ENCODE data around the gene CHRD. TPM values are rescaled to one million over a fixed set of nuclear protein-coding genes. Genes with fewer than 3 reads are reported as not detected.

Gene CHRD
- total RNA-seq, 1 donor from 2014 or later: not detected

DNA sequence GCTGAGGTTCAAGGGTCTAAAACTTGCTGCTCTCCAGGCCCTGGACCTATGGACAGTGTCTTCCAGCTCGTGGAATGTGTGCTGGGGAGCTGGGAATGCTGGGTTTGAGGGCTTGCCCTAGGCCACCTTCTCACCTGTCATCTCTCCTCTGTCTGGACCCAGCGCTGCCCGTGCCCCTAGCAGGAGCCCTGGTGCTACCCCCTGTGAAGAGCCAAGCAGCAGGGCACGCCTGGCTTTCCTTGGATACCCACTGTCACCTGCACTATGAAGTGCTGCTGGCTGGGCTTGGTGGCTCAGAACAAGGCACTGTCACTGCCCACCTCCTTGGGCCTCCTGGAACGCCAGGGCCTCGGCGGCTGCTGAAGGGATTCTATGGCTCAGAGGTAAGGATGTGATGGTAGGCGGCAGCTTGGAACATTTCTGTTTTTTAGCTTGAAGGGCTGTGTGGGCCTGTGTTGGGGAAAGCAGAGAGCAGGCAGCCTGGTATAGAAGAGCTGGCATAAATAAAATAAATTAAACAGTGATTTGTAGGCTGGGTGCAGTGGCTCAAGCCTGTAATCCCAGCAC is 5.1 kb downstream of the CHRD start:
- Mint-ChIP-seq H3K9me3 (no peaks in the 10 kb centered on the region), H3K27me3 (ENCODE audit: insufficient read depth) (peaks cover 43% of the 10 kb centered on the region), H3K4me3 (no peak overlapping the region), H3K27ac (no peak overlapping the region), H3K4me1 (ENCODE audit: low read depth) (no peaks in the 10 kb centered on the region), H3K36me3 (ENCODE audit: low read depth) (no peaks in the 10 kb centered on the region)
- DNase-seq (ENCODE audit: low spot score): no peak
- intact Hi-C loops (cut with micrococcal nuclease): no loop called here

DNA sequence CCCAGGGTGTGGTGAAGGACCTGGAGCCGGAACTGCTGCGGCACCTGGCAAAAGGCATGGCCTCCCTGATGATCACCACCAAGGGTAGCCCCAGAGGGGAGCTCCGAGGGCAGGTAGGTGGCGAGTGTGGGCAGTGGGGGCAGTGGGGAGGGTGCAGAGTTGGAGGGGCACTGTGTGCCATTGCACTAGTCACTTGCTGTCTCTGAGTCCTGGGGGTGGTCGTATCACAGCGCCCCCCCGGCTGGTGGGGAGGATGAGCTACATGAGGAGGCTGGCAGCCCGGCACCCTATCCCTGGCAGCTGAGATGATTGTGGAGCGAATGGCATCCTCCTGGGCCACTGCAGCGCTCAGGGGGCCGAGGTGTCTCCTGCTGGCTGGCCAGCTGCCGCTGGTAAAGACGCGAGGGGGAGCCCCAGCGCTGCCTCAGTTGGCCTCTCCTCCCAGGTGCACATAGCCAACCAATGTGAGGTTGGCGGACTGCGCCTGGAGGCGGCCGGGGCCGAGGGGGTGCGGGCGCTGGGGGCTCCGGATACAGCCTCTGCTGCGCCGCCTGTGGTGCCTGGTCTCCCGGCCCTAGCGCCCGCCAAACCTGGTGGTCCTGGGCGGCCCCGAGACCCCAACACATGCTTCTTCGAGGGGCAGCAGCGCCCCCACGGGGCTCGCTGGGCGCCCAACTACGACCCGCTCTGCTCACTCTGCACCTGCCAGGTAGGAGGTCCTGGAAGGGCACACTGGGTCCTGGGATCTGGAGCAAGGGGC is 6.4 kb downstream of the CHRD start:
- Mint-ChIP-seq H3K4me1 (ENCODE audit: low read depth) (no peaks in the 10 kb centered on the region), H3K4me3 (no peak overlapping the region), H3K36me3 (ENCODE audit: low read depth) (no peaks in the 10 kb centered on the region), H3K9me3 (no peaks in the 10 kb centered on the region), H3K27ac (no peak overlapping the region), H3K27me3 (ENCODE audit: insufficient read depth) (peaks cover 42% of the 10 kb centered on the region)
- no peak for DNase-seq (ENCODE audit: low spot score)
- intact Hi-C loops (cut with micrococcal nuclease): no loop called here

DNA sequence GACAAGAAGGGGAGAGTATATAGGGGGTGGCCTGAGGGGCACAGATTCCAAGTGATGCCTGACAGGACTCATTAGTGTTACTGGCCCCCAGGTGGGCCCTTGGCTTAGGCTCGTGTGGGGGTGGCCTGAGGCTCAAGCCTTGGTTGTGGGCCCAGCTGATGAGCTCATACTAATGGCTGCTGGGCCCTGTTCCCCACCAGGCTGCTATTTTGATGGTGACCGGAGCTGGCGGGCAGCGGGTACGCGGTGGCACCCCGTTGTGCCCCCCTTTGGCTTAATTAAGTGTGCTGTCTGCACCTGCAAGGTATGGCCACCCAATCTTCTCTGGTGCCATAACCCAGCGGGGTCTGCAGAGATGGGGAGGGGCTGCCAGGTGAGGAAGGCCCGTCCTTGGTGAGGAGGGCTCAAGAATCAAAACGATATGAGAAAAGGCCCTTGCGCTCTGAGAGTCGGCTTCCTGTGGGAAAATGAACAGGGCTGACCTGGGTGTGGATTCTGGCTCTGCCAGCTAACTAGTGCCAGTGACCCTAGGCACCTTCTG is 7.4 kb downstream of the CHRD start:
- intact Hi-C loops (cut with micrococcal nuclease): no loop called here
- H3K36me3 Mint-ChIP-seq (ENCODE audit: low read depth): no peaks in the 10 kb centered on the region
- no peak for DNase-seq (ENCODE audit: low spot score)
- H3K4me3 Mint-ChIP-seq: no peak overlapping the region
- H3K27ac Mint-ChIP-seq: no peak overlapping the region
- peaks cover 32% of the 10 kb centered on the region for H3K27me3 Mint-ChIP-seq (ENCODE audit: insufficient read depth)
- no peaks in the 10 kb centered on the region for H3K4me1 Mint-ChIP-seq (ENCODE audit: low read depth)
- no peaks in the 10 kb centered on the region for H3K9me3 Mint-ChIP-seq

DNA sequence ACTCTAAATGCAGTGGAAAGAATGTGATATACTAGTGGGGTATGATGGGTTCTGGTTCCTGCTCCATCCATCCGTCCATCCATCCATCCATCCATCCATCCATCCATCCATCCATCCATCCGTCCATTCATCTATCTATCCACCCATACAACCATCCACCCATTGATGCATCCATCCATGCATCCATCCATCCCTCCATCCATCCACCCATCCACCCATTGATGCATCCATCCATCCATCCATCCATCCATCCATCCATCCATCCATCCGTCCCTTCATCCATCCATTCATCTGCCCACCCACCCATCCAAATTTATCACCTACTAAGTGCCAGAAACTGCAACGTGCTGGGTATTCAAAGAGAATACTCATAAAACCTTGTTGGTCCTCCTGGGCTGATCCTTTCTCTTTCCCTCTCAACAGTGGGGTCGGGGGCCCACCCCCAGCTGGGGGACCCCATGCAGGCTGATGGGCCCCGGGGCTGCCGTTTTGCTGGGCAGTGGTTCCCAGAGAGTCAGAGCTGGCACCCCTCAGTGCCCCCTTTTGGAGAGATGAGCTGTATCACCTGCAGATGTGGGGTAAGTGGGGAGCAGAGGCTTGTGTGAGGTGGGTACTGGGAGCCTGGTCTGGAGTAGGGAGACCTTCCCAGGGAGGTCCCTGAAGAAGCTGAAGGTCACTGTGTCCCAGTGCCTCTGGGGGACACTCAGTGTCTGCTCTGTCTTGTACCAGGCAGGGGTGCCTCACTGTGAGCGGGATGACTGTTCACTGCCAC is 8.5 kb downstream of the CHRD start:
- H3K27ac Mint-ChIP-seq: no peak overlapping the region
- no peaks in the 10 kb centered on the region for H3K9me3 Mint-ChIP-seq
- intact Hi-C loops (cut with micrococcal nuclease): no loop called here
- no peaks in the 10 kb centered on the region for H3K36me3 Mint-ChIP-seq (ENCODE audit: low read depth)
- no peak for DNase-seq (ENCODE audit: low spot score)
- peaks cover 29% of the 10 kb centered on the region for H3K27me3 Mint-ChIP-seq (ENCODE audit: insufficient read depth)
- no peaks in the 10 kb centered on the region for H3K4me1 Mint-ChIP-seq (ENCODE audit: low read depth)
- H3K4me3 Mint-ChIP-seq: no peak overlapping the region

DNA sequence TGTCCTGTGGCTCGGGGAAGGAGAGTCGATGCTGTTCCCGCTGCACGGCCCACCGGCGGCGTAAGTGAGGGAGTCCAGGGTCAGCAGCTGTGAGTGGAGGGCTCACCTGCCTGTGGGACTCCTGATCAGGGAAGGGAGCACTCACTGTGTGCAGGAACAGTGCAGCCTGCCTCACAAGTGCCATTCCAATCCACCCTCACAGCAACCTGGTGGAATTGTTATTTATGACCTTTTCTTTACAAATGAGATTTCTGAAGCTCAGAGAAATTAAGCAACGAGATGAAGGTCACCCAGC is 9.0 kb downstream of the CHRD start:
- no peaks in the 10 kb centered on the region for H3K4me1 Mint-ChIP-seq (ENCODE audit: low read depth)
- H3K9me3 Mint-ChIP-seq: no peaks in the 10 kb centered on the region
- H3K36me3 Mint-ChIP-seq (ENCODE audit: low read depth): no peaks in the 10 kb centered on the region
- no peak for DNase-seq (ENCODE audit: low spot score)
- peaks cover 30% of the 10 kb centered on the region for H3K27me3 Mint-ChIP-seq (ENCODE audit: insufficient read depth)
- intact Hi-C loops (cut with micrococcal nuclease): no loop called here
- no peak overlapping the region for H3K4me3 Mint-ChIP-seq
- H3K27ac Mint-ChIP-seq: no peak overlapping the region

DNA sequence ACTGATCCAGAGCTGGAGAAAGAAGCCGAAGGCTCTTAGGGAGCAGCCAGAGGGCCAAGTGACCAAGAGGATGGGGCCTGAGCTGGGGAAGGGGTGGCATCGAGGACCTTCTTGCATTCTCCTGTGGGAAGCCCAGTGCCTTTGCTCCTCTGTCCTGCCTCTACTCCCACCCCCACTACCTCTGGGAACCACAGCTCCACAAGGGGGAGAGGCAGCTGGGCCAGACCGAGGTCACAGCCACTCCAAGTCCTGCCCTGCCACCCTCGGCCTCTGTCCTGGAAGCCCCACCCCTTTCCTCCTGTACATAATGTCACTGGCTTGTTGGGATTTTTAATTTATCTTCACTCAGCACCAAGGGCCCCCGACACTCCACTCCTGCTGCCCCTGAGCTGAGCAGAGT is 9.5 kb downstream of the CHRD start:
- no peak for DNase-seq (ENCODE audit: low spot score)
- intact Hi-C loops (cut with micrococcal nuclease): no loop called here
- Mint-ChIP-seq H3K36me3 (ENCODE audit: low read depth) (no peaks in the 10 kb centered on the region), H3K4me1 (ENCODE audit: low read depth) (no peaks in the 10 kb centered on the region), H3K27ac (no peak overlapping the region), H3K4me3 (no peak overlapping the region), H3K9me3 (no peaks in the 10 kb centered on the region), H3K27me3 (ENCODE audit: insufficient read depth) (peaks cover 28% of the 10 kb centered on the region)

DNA sequence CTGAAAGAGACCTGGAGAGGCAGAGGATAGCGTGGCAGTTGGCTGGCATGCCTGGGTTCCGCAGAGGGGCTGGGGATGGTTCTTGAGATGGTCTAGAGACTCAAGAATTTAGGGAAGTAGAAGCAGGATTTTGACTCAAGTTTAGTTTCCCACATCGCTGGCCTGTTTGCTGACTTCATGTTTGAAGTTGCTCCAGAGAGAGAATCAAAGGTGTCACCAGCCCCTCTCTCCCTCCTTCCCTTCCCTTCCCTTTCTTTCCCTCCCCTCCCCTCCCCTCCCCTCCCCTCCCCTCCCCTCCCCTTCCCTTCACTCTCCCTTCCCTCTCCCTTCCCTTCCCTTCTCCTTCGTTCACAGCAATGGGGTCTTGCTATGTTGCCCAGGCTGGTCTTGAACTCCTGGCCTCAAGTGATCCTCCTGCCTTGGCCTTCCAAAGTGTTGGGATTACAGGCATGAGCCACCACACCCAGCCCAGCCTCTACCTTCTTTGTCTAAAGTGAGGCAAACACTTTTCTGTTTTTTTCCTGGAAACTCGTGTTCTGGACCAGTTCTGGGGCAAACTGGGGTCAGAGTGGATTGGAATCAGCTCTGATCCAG is 10.2 kb downstream of the CHRD start:
- DNase-seq (ENCODE audit: low spot score): no peak
- H3K27me3 Mint-ChIP-seq (ENCODE audit: insufficient read depth): peaks cover 25% of the 10 kb centered on the region
- no peaks in the 10 kb centered on the region for H3K36me3 Mint-ChIP-seq (ENCODE audit: low read depth)
- intact Hi-C loops (cut with micrococcal nuclease): no loop called here
- H3K4me1 Mint-ChIP-seq (ENCODE audit: low read depth): no peaks in the 10 kb centered on the region
- no peak overlapping the region for H3K27ac Mint-ChIP-seq
- no peaks in the 10 kb centered on the region for H3K9me3 Mint-ChIP-seq
- no peak overlapping the region for H3K4me3 Mint-ChIP-seq

DNA sequence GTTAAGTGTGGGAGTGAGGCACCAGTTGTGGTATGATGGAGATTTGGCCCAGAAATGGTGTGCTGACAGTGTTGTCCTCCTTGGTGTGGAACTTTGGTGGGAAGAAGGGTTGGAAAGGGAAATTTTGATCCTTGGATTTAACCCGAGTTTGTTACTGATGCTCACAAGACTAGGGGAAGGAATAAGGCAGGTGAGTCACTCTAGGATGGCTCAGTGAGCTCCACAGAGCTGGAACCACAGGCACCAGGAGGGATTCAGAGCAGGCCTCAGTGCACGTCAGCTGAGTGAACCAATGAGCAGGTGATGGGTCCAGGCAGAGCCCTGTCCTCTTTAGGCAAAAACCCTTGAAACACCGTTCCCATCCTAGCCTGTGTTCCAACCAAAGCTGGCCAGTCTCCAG is 11.4 kb downstream of the CHRD start:
- H3K27ac Mint-ChIP-seq: no peak overlapping the region

DNA sequence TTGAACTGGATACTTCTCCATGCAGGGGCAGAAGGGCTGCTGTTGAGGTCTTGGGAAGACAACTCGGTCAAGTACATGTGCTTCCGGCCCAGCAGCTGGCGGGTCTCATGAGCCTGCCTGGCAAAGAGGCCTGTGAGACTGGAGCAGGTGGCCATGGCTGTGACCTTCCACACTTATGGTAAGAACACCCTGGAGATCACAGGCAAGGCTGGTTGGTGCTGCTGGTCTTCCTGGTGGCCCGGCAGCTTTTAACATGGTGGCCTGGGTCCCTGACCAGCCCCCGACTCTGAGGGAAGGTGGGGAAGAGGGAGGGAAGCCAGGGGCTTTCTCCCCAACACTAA is 15.4 kb downstream of the CHRD start:
- no peaks in the 10 kb centered on the region for H3K9me3 Mint-ChIP-seq
- no peak for DNase-seq (ENCODE audit: low spot score)
- intact Hi-C loops (cut with micrococcal nuclease): no loop called here
- no peaks in the 10 kb centered on the region for H3K36me3 Mint-ChIP-seq (ENCODE audit: low read depth)
- H3K27ac Mint-ChIP-seq: no peak overlapping the region
- H3K4me3 Mint-ChIP-seq: no peak overlapping the region
- H3K4me1 Mint-ChIP-seq (ENCODE audit: low read depth): no peaks in the 10 kb centered on the region
- peaks cover 17% of the 10 kb centered on the region for H3K27me3 Mint-ChIP-seq (ENCODE audit: insufficient read depth)

More for the DNA sequence above, 11.4 kb downstream of the CHRD start:
- Mint-ChIP-seq H3K27me3 (ENCODE audit: insufficient read depth) (peaks cover 18% of the 10 kb centered on the region), H3K4me1 (ENCODE audit: low read depth) (no peaks in the 10 kb centered on the region), H3K4me3 (no peak overlapping the region), H3K9me3 (no peaks in the 10 kb centered on the region), H3K36me3 (ENCODE audit: low read depth) (no peaks in the 10 kb centered on the region)
- intact Hi-C loops (cut with micrococcal nuclease): no loop called here
- no peak for DNase-seq (ENCODE audit: low spot score)

DNA sequence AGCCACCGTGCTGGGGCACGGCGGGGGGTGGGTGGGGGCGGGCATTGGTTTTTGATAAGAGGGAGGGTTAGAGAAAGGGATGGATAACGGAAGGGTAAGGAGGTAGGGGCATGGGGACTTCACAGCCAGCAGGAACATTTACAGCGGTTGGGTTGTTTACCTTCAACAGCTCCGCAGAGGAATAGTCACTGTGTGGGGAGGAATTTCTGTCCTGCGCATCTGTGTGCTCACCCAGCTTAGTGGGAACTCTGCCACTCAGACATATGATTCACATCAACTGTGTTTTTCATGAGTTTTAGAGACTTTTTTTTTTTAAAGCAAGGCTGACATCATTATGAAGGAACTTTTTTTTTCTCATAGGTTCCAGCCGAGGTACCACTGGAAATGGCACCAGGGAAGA is 19.6 kb downstream of the CHRD start:
- intact Hi-C loops (cut with micrococcal nuclease): no loop called here
- Mint-ChIP-seq H3K27ac (no peak overlapping the region), H3K4me3 (no peak overlapping the region), H3K36me3 (ENCODE audit: low read depth) (no peaks in the 10 kb centered on the region), H3K27me3 (ENCODE audit: insufficient read depth) (peaks cover 17% of the 10 kb centered on the region), H3K4me1 (ENCODE audit: low read depth) (no peaks in the 10 kb centered on the region), H3K9me3 (no peaks in the 10 kb centered on the region)
- DNase-seq (ENCODE audit: low spot score): no peak

DNA sequence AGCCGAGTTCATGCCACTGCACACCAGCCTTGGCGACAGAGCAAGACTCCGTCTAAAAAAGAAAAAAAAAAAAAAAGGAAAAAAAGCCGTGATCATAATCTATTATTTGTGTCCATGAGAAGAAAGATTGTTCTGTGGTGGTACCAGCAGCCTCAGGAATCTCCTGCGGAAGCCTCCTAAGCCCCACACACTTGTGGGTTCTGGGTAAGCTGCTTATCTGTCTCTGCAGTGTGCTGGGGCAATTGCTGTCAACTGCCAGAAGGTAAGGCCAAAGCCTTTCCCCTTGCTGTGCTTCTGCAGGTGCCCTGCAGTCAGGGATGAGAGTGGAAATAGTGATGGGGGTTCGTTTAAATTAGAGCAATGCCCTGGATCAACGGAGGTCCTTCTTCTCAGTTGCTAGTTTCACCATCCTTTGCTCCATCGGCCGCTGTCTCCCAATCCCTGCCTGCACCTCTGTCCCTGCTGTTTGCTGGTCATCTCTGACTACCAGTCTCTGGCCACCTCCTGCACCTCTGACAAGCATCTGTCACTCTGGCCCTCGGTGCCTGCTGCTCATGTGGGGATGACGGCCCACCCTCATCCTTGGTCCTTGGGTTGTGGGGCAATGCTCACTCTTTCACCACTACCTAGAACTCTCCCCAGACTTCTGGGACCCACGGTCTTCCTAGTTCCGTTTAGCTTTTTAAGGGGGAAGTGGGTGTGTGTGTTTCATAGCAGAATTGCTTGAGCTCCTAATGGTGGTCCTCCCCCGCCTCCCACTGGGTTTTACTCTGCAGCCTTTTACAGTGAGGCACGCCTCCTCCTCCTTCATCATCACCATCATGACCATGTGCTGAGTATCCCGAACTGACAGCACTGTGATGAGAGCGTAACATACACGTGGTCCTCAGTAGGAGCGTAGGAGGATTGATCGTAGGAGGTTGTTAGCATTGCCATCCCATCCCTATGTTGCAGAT is 25.5 kb downstream of the CHRD start:
- intact Hi-C loops (cut with micrococcal nuclease): no loop called here
- Mint-ChIP-seq H3K9me3 (no peaks in the 10 kb centered on the region), H3K4me1 (ENCODE audit: low read depth) (no peaks in the 10 kb centered on the region), H3K36me3 (ENCODE audit: low read depth) (no peaks in the 10 kb centered on the region), H3K27ac (no peak overlapping the region), H3K4me3 (no peak overlapping the region), H3K27me3 (ENCODE audit: insufficient read depth) (peaks cover 13% of the 10 kb centered on the region)
- DNase-seq (ENCODE audit: low spot score): no peak

DNA sequence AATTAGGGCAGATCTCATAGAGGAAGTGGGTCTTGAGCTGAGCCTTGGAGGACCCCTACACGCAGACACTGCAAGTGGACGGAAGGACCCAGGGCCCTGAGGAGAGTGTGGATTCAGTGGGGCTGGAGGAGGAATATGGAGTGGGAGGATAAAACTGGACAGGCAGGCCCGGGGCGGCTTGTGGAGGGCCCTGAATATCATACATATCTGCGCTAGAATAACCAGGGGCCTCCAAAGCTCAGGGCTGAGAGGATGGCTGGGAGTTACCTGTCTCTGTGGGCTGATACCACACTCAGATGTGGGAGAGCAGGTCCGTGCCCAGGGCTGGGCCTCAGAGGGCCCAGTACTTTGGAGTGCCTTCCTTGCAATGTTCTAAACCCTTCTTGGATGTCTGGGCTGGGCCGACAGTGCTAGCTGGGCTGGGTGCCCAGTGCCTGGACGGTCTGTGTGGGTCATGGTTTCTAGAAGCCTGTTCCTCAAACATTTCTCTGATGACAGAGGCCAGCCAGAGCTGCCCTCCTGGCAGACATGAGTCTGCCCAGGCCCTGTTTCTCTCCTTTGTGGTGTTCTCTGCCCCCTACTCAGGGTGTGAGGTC is 29.6 kb downstream of the CHRD start:
- Mint-ChIP-seq H3K27me3 (ENCODE audit: insufficient read depth) (peaks cover 4% of the 10 kb centered on the region), H3K9me3 (no peaks in the 10 kb centered on the region), H3K27ac (no peak overlapping the region), H3K36me3 (ENCODE audit: low read depth) (no peaks in the 10 kb centered on the region), H3K4me3 (no peak overlapping the region), H3K4me1 (ENCODE audit: low read depth) (no peaks in the 10 kb centered on the region)
- no peak for DNase-seq (ENCODE audit: low spot score)
- intact Hi-C loops (cut with micrococcal nuclease): no loop called here
